SK-N-SH treated with all-trans-retinoic acid at 6 μM for 48 hours (cell line): ENCODE data around the gene FBXO10.
A peak's percentile ranks its signal among the peaks of the same experiment; 100 is the strongest.
"Not testable (repeated sequence)": the region's sequence is repeated elsewhere in the genome, so short reads cannot be mapped to it uniquely, and the experiment has no call there.

Experiments used
- ATAC-seq: fragments of 200-7000 bp; cut with Tn5 transposase; 3 replicates; pipeline ENCODE4 v1.9.1; 2020; ENCODE audit warnings: mild to moderate bottlenecking, moderate library complexity
- ARNTL ChIP-seq: fragments of 450-650 bp; formaldehyde crosslinking; IDR thresholded peaks from 2 replicates; pipeline ENCODE4 v1.5.0; 2020; ENCODE audit warnings: low read depth, mild to moderate bottlenecking, moderate library complexity, borderline replicate concordance
- BACH2 ChIP-seq: fragments of 250-450 bp; sonication (Bioruptor Pico); IDR thresholded peaks from 2 replicates; pipeline ENCODE4 v1.9.0; 2021; ENCODE audit warnings: mild to moderate bottlenecking, borderline replicate concordance
- CSDC2 ChIP-seq: fragments of 250-450 bp; sonication (Bioruptor Pico); IDR thresholded peaks from 2 replicates; pipeline ENCODE4 v1.5.0; 2020; ENCODE audit warnings: mild to moderate bottlenecking, moderate library complexity
- CSRNP3 ChIP-seq: fragments of 250-450 bp; sonication (Bioruptor Pico); IDR thresholded peaks from 2 replicates; pipeline ENCODE4 v1.5.1; 2021; ENCODE audit warnings: mild to moderate bottlenecking, moderate library complexity
- ESRRG ChIP-seq: fragments of 250-450 bp; sonication (Bioruptor Pico); IDR thresholded peaks from 2 replicates; pipeline ENCODE4 v1.6.1; 2021; ENCODE audit warnings: mild to moderate bottlenecking
- GLIS3 ChIP-seq: fragments of 250-450 bp; sonication (Bioruptor Pico); IDR thresholded peaks from 2 replicates; pipeline ENCODE4 v1.5.0; 2020; ENCODE audit warnings: mild to moderate bottlenecking, moderate library complexity
- ISL1 ChIP-seq: fragments of 250-450 bp; sonication (Bioruptor Pico); IDR thresholded peaks from 2 replicates; pipeline ENCODE4 v2.1.2; 2022; ENCODE audit warnings: mild to moderate bottlenecking, moderate library complexity
- OSR1 ChIP-seq: fragments of 250-450 bp; sonication (Bioruptor Pico); IDR thresholded peaks from 2 replicates; pipeline ENCODE4 v1.8.0; 2022; ENCODE audit warnings: moderate library complexity, mild to moderate bottlenecking, inconsistent platforms
- PPARA ChIP-seq: fragments of 250-450 bp; sonication (Bioruptor Pico); IDR thresholded peaks from 2 replicates; pipeline ENCODE4 v1.5.0; 2020; ENCODE audit warnings: mild to moderate bottlenecking, borderline replicate concordance
- RARB ChIP-seq: fragments of 250-450 bp; sonication (Bioruptor Pico); IDR thresholded peaks from 2 replicates; pipeline ENCODE4 v1.8.0; 2021; ENCODE audit warnings: mild to moderate bottlenecking, moderate library complexity
- TOX ChIP-seq: fragments of 250-450 bp; sonication (Bioruptor Pico); IDR thresholded peaks from 2 replicates; pipeline ENCODE4 v1.8.0; 2021; ENCODE audit warnings: mild to moderate bottlenecking, moderate library complexity, borderline replicate concordance
- TSHZ2 ChIP-seq: fragments of 250-450 bp; sonication (Bioruptor Pico); IDR thresholded peaks from 2 replicates; pipeline ENCODE4 v1.5.0; 2020; ENCODE audit warnings: mild to moderate bottlenecking, moderate library complexity
- ZC3H10 ChIP-seq: fragments of 250-450 bp; sonication (Bioruptor Pico); IDR thresholded peaks from 2 replicates; pipeline ENCODE4 v1.5.1; 2021; ENCODE audit warnings: mild to moderate bottlenecking, moderate library complexity
- ZFP30 ChIP-seq: fragments of 450-650 bp; formaldehyde crosslinking; IDR thresholded peaks from 2 replicates; pipeline ENCODE4 v1.5.0; 2022; ENCODE audit warnings: mild to moderate bottlenecking, moderate library complexity
- ZNF565 ChIP-seq: fragments of 450-650 bp; formaldehyde crosslinking; conservative IDR thresholded peaks from 2 replicates; pipeline ENCODE4 v1.5.0; 2020; ENCODE audit warnings: low read depth, mild to moderate bottlenecking, moderate library complexity
- ZNF70 ChIP-seq: fragments of 450-650 bp; formaldehyde crosslinking; IDR thresholded peaks from 2 replicates; pipeline ENCODE4 v1.5.0; 2020; ENCODE audit warnings: mild to moderate bottlenecking, moderate library complexity
- ZNF8 ChIP-seq: fragments of 450-650 bp; formaldehyde crosslinking; IDR thresholded peaks from 2 replicates; pipeline ENCODE4 v1.5.0; 2020; ENCODE audit warnings: mild to moderate bottlenecking, moderate library complexity
- TF ChIP-seq, protein P1 (sequence below): fragments of 250-450 bp; sonication (Bioruptor Pico); IDR thresholded peaks from 2 replicates; pipeline ENCODE4 v1.8.0; 2021; ENCODE audit warnings: low read depth, mild to moderate bottlenecking, moderate library complexity, borderline replicate concordance

The FBXO10 gene

DNA sequence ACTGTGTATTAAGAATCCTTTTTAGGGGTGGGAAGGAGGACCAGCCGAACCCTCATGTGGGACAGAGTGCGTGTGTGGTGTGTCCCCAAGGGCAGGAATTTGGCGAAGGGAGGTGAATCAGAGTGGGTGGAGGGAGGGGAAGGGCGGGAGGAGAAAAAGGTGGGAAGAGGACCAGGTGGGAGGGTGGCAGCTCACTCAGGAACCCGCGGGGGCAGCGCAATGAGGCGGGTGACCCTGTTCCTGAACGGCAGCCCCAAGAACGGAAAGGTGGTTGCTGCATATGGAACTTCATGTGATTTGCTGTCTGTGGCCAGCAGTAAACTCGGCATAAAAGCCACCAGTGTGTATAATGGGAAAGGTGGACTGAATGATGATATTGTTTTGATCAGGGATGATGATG is 99.2 kb downstream of the FBXO10 start:
- TF ChIP-seq BACH2 (no peak), ZNF70 (CRISPR knock-in tag) (no peak), ARNTL (no peak), ZC3H10 (CRISPR knock-in tag) (no peak), TSHZ2 (CRISPR knock-in tag) (no peak), ESRRG (no peak), ZNF8 (CRISPR knock-in tag) (no peak), ZNF565 (CRISPR knock-in tag) (no peak), TOX (CRISPR knock-in tag) (no peak), CSDC2 (CRISPR knock-in tag) (no peak), ISL1 (CRISPR knock-in tag) (no peak)
- no peak for ATAC-seq

DNA sequence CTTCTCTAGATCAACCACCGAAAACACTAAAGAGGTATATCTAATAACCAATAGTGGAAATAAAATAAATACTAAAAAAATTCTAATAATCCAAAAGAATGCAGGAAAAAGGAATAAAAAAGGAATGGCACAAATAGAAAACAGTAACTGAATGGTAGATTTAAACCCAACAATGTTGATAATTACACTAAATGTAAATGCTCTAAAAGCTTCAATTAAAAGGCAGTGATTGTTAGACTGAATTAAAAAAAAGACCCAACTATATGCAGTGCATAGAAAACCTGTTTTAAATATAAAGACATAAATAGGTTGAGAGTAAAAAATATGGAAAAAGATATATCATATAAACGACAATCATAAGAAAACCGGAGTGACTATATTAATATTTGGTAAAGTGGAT is 101.7 kb downstream of the FBXO10 start:
- ATAC-seq, result no peak
- TF ChIP-seq ZNF70 (CRISPR knock-in tag) (no peak), RARB (CRISPR knock-in tag) (no peak), ESRRG (no peak), GLIS3 (no peak), TOX (CRISPR knock-in tag) (no peak), CSRNP3 (no peak), CSDC2 (CRISPR knock-in tag) (no peak), PPARA (CRISPR knock-in tag) (no peak), ISL1 (CRISPR knock-in tag) (no peak), OSR1 (no peak), TSHZ2 (CRISPR knock-in tag) (no peak), ZFP30 (no peak)
- TF ChIP-seq, protein P1, sequence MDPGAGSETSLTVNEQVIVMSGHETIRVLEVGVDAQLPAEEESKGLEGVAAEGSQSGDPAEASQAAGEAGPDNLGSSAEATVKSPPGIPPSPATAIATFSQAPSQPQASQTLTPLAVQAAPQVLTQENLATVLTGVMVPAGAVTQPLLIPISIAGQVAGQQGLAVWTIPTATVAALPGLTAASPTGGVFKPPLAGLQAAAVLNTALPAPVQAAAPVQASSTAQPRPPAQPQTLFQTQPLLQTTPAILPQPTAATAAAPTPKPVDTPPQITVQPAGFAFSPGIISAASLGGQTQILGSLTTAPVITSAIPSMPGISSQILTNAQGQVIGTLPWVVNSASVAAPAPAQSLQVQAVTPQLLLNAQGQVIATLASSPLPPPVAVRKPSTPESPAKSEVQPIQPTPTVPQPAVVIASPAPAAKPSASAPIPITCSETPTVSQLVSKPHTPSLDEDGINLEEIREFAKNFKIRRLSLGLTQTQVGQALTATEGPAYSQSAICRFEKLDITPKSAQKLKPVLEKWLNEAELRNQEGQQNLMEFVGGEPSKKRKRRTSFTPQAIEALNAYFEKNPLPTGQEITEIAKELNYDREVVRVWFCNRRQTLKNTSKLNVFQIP (CRISPR knock-in tag), result no peak
- TF ChIP-seq, all 23 proteins: peak for 0

DNA sequence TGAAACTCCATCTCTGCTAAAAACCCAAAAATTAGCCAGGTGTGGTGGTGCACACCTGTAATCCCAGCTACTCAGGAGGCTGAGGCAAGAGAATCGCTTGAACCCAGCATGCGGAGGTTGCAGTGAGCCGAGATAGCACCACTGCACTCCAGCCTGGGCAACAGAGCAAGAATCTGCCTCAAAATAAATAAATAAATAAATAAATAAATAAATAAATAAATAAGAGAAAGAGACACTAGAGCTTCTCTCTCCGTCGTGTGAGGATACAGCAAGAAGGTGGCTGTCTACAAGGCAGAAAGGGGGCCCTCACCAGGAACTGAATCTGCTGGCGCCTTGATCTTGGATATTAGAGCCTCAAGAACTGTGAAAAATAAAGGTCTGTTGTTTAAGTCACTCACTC is 102.2 kb downstream of the FBXO10 start:
- not testable (repeated sequence) for ATAC-seq

GRCh38 chr9:37471942-37472684 is 104.1 kb downstream of the FBXO10 start:
- TF ChIP-seq ZNF565 (CRISPR knock-in tag), result no peak
- TF ChIP-seq ZC3H10 (CRISPR knock-in tag), result no peak
- no peak for TF ChIP-seq TSHZ2 (CRISPR knock-in tag)
- peak; percentile 79 for TF ChIP-seq ISL1 (CRISPR knock-in tag)
- peak; percentile 97 for ATAC-seq
